Mesendoderm (in vitro differentiated cells): Measurements from ENCODE around the gene EPHA1.

ENCODE experiments used
- DNase-seq: peaks from one replicate; pipeline ENCODE4 v3.0.0; 2013
- H2AK5ac ChIP-seq: 2 replicates; pipeline ENCODE4 v1.6.1; 2013; ENCODE audit warnings: low read length, inconsistent platforms
- H2BK120ac ChIP-seq: 2 replicates; pipeline ENCODE4 v1.6.1; 2013; ENCODE audit warnings: low read depth, mild to moderate bottlenecking, low read length, moderate library complexity, mixed read lengths
- H2BK15ac ChIP-seq: replicated peaks from 2 replicates; pipeline ENCODE4 v1.6.1; 2013; ENCODE audit warnings: low read depth, mild to moderate bottlenecking, moderate library complexity
- H2BK5ac ChIP-seq: 2 replicates; pipeline ENCODE4 v1.6.1; 2013; ENCODE audit warnings: low read length, inconsistent platforms
- H3K18ac ChIP-seq: 2 replicates; pipeline ENCODE4 v1.6.1; 2013; ENCODE audit warnings: mild to moderate bottlenecking, low read length, mixed read lengths
- H3K23ac ChIP-seq: one replicate; pipeline ENCODE4 v1.6.1; 2013; ENCODE audit warnings: low read length
- H3K27ac ChIP-seq: 2 replicates; pipeline ENCODE4 v1.5.1; 2013; ENCODE audit warnings: low read depth, mild to moderate bottlenecking, inconsistent platforms, low read length, moderate library complexity
- H3K27me3 ChIP-seq: 2 replicates; pipeline ENCODE4 v1.6.1; 2013; ENCODE audit warnings: low read length, control low read depth, mild to moderate bottlenecking, inconsistent platforms; ENCODE audit not compliant: insufficient read depth, poor library complexity
- H3K36me3 ChIP-seq: 2 replicates; pipeline ENCODE4 v1.6.1; 2013; ENCODE audit warnings: low read length, inconsistent platforms; ENCODE audit not compliant: control insufficient read depth, insufficient read depth
- H3K4ac ChIP-seq: one replicate; pipeline ENCODE4 v1.6.1; 2013; ENCODE audit warnings: low read depth, mild to moderate bottlenecking, low read length, moderate library complexity
- H3K4me1 ChIP-seq: 2 replicates; pipeline ENCODE4 v1.6.1; 2013; ENCODE audit warnings: low read depth, low read length, inconsistent platforms; ENCODE audit not compliant: control insufficient read depth
- H3K4me2 ChIP-seq: 2 replicates; pipeline ENCODE4 v1.6.1; 2013; ENCODE audit warnings: low read length
- H3K4me3 ChIP-seq: 2 replicates; pipeline ENCODE4 v1.5.1; 2013; ENCODE audit warnings: mild to moderate bottlenecking, low read length
- H3K56ac ChIP-seq: one replicate; pipeline ENCODE4 v1.6.1; 2013; ENCODE audit warnings: low read length
- H3K79me1 ChIP-seq: 2 replicates; pipeline ENCODE4 v1.6.1; 2013; ENCODE audit warnings: low read length, inconsistent platforms
- H3K79me2 ChIP-seq: 2 replicates; pipeline ENCODE4 v1.6.1; 2013; ENCODE audit warnings: mild to moderate bottlenecking, low read length; ENCODE audit not compliant: control insufficient read depth, insufficient read depth
- H3K9ac ChIP-seq: 2 replicates; pipeline ENCODE4 v1.6.1; 2013; ENCODE audit warnings: low read length, inconsistent platforms
- H4K5ac ChIP-seq: one replicate; pipeline ENCODE4 v1.6.1; 2013; ENCODE audit warnings: low read length
- H4K8ac ChIP-seq: one replicate; pipeline ENCODE4 v1.6.1; 2013; ENCODE audit warnings: low read depth, mild to moderate bottlenecking, control low read depth, low read length, moderate library complexity
- WGBS: extraction: QIAGEN DNeasy Blood & Tissue Kit; methylation state at CpG from one replicate; pipeline ENCODE4 v1.1.7; 2013; ENCODE audit warnings: low lambda C conversion rate, missing lambda C conversion rate; ENCODE audit not compliant: insufficient coverage; ENCODE audit errors: extremely low coverage; 5-methylcytosine and 5-hydroxymethylcytosine counted together

EPHA1 gene

GRCh38 chr7:143360788-143361551 is 47.7 kb downstream of the EPHA1 start:
- WGBS, result no CpG with 5 or more reads among the region's 19 CpGs
- H3K27ac ChIP-seq, result no peak overlapping the region
- no peaks in the 10 kb centered on the region for H3K79me1 ChIP-seq
- H3K4me1 ChIP-seq, result peaks cover 2% of the 10 kb centered on the region
- no peak overlapping the region for H2BK120ac ChIP-seq
- H3K79me2 ChIP-seq, result no peaks in the 10 kb centered on the region
- H3K23ac ChIP-seq, result no peak overlapping the region
- H3K36me3 ChIP-seq, result no peaks in the 10 kb centered on the region
- H2AK5ac ChIP-seq, result no peak overlapping the region
- no peak overlapping the region for H2BK15ac ChIP-seq
- H4K8ac ChIP-seq, result no peak overlapping the region
- peak overlapping the region; percentile 6 for H3K4me2 ChIP-seq
- no peaks in the 10 kb centered on the region for H3K27me3 ChIP-seq
- no peak overlapping the region for H3K4ac ChIP-seq
- no peak overlapping the region for H3K9ac ChIP-seq
- peak overlapping the region; percentile 8 for H3K18ac ChIP-seq
- no peak overlapping the region for H4K5ac ChIP-seq
- H3K56ac ChIP-seq, result peak overlapping the region; percentile 22
- DNase-seq, result no peak
- H2BK5ac ChIP-seq, result no peak overlapping the region
- H3K4me3 ChIP-seq, result no peak overlapping the region

GRCh38 chr7:143359771-143360353 is 48.8 kb downstream of the EPHA1 start:
- no CpG with 5 or more reads among the region's 11 CpGs for WGBS
- Histone ChIP-seq H3K4me2 (no peak overlapping the region), H3K9ac (no peak overlapping the region), H2BK15ac (no peak overlapping the region), H2BK5ac (no peak overlapping the region), H4K5ac (no peak overlapping the region), H3K79me1 (no peaks in the 10 kb centered on the region), H3K79me2 (no peaks in the 10 kb centered on the region), H3K23ac (peak overlapping the region; percentile 66), H3K4me1 (peaks cover 2% of the 10 kb centered on the region), H3K27ac (no peak overlapping the region), H4K8ac (no peak overlapping the region), H3K36me3 (no peaks in the 10 kb centered on the region), H2AK5ac (no peak overlapping the region), H3K56ac (no peak overlapping the region), H3K4me3 (no peak overlapping the region), H2BK120ac (no peak overlapping the region), H3K18ac (no peak overlapping the region), H3K27me3 (no peaks in the 10 kb centered on the region), H3K4ac (no peak overlapping the region)
- no peak for DNase-seq

- no peak for DNase-seq
- H3K36me3 ChIP-seq, result no peaks in the 10 kb centered on the region
- no peak overlapping the region for H3K9ac ChIP-seq
- H3K79me1 ChIP-seq, result no peaks in the 10 kb centered on the region
- no peaks in the 10 kb centered on the region for H3K79me2 ChIP-seq
- H3K4ac ChIP-seq, result no peak overlapping the region
- no peak overlapping the region for H4K8ac ChIP-seq
- no peak overlapping the region for H2BK120ac ChIP-seq
- peaks cover 2% of the 10 kb centered on the region for H3K4me1 ChIP-seq
- no peak overlapping the region for H3K23ac ChIP-seq
- H2AK5ac ChIP-seq, result no peak overlapping the region
- no peak overlapping the region for H3K56ac ChIP-seq
- no peak overlapping the region for H3K27ac ChIP-seq
- H3K18ac ChIP-seq, result no peak overlapping the region
- no CpG with 5 or more reads among the region's 12 CpGs for WGBS
- H4K5ac ChIP-seq, result no peak overlapping the region
- H2BK5ac ChIP-seq, result no peak overlapping the region
- H2BK15ac ChIP-seq, result no peak overlapping the region
- H3K4me3 ChIP-seq, result no peak overlapping the region
- no peaks in the 10 kb centered on the region for H3K27me3 ChIP-seq
- no peak overlapping the region for H3K4me2 ChIP-seq
Observed at GRCh38 chr7:143358626-143359025, 50.0 kb downstream of the EPHA1 start.

- Histone ChIP-seq H3K36me3 (no peaks in the 10 kb centered on the region), H3K4me2 (no peak overlapping the region), H2BK120ac (no peak overlapping the region), H3K9ac (no peak overlapping the region), H3K79me2 (no peaks in the 10 kb centered on the region), H3K4me3 (no peak overlapping the region), H4K5ac (no peak overlapping the region), H4K8ac (no peak overlapping the region), H3K27me3 (no peaks in the 10 kb centered on the region), H3K56ac (no peak overlapping the region), H3K23ac (no peak overlapping the region), H3K4me1 (no peaks in the 10 kb centered on the region), H3K18ac (no peak overlapping the region), H2BK5ac (no peak overlapping the region), H3K27ac (no peak overlapping the region), H3K79me1 (no peaks in the 10 kb centered on the region), H3K4ac (no peak overlapping the region), H2AK5ac (no peak overlapping the region), H2BK15ac (no peak overlapping the region)
- WGBS, result no CpG with 5 or more reads among the region's 13 CpGs
- no peak for DNase-seq
Observed at GRCh38 chr7:143356414-143357050, 52.1 kb downstream of the EPHA1 start.

DNA sequence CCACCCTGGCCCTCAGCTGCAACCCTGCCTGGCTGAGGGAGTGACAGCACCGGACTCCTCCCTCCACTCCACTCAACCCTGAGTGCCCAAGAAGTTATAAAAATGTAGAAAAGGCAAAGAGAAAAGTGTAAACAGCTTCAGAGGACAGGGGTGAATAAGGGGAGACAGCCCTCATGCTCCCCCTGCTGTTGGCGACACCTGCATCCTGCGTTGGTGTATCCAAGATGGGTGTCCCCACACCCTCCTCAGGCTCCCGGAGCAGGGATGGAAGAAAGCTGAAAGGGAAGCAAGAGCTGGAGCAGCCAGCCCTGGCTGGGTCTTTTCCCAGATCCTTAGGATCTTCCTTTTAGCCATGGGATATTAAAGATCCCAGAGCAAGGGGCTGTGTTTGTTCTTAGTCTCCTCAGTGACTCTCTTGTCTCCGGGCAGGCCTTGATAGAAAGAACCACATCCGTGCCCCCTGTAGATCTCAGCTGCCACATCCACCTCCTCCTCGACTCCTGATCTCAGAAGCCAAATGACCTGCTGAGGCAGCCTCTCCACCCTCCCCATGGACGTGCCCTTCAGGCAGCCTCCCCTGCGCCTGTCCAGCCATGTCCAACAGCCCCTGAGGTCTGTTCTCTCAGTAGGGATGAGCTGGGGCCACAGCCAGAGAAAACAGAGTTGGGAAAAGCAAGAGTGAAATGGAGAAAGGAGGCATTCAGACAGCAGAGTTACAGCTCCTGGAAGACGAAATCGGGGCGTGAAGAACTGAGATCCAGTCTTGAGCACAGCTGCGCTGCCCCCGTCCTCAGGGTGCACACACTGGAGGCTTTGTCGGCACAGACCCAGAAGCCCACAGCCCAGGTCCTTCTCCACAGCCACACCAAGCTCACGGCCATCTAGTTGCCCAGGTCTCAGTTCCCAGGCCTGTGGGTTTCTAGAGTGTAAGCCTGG is 52.9 kb downstream of the EPHA1 start:
- no peaks in the 10 kb centered on the region for H3K4me1 ChIP-seq
- H3K4me2 ChIP-seq, result no peak overlapping the region
- H4K8ac ChIP-seq, result no peak overlapping the region
- H3K23ac ChIP-seq, result peak overlapping the region; percentile 70
- no peak overlapping the region for H2BK15ac ChIP-seq
- no peak overlapping the region for H3K27ac ChIP-seq
- no peak overlapping the region for H2AK5ac ChIP-seq
- H3K9ac ChIP-seq, result no peak overlapping the region
- H3K27me3 ChIP-seq, result no peaks in the 10 kb centered on the region
- H4K5ac ChIP-seq, result no peak overlapping the region
- no peak overlapping the region for H3K4ac ChIP-seq
- DNase-seq, result peak; percentile 40
- H3K79me1 ChIP-seq, result no peaks in the 10 kb centered on the region
- no peak overlapping the region for H3K4me3 ChIP-seq
- H3K56ac ChIP-seq, result no peak overlapping the region
- no CpG with 5 or more reads among the region's 16 CpGs for WGBS
- no peak overlapping the region for H3K18ac ChIP-seq
- no peaks in the 10 kb centered on the region for H3K36me3 ChIP-seq
- H3K79me2 ChIP-seq, result no peaks in the 10 kb centered on the region
- H2BK5ac ChIP-seq, result no peak overlapping the region
- no peak overlapping the region for H2BK120ac ChIP-seq
